Measurements from ENCODE around the gene DTNA.

GRCh38 chr18:34783501-34783900 is 73.4 kb downstream of the DTNA start:
- TF ChIP-seq CTCF (conservative IDR thresholded peaks at IDR 0.05) = no peak
- TF ChIP-seq EZH2 (IDR thresholded peaks at IDR 0.05; ENCODE audit: low read depth) = no peak
